CD4-positive, alpha-beta T cell treated with Interleukin-1 beta for 1 hour (primary cell): ENCODE data around the gene B4GALT2.
A peak's percentile ranks its signal among the peaks of the same experiment; 100 is the strongest.

Experiments
- DNase-seq, 2 donors: peaks; one replicate each; pipeline ENCODE4 v3.0.0-alpha.2; 2020 to 2022

Gene B4GALT2, protein sequence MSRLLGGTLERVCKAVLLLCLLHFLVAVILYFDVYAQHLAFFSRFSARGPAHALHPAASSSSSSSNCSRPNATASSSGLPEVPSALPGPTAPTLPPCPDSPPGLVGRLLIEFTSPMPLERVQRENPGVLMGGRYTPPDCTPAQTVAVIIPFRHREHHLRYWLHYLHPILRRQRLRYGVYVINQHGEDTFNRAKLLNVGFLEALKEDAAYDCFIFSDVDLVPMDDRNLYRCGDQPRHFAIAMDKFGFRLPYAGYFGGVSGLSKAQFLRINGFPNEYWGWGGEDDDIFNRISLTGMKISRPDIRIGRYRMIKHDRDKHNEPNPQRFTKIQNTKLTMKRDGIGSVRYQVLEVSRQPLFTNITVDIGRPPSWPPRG

DNA sequence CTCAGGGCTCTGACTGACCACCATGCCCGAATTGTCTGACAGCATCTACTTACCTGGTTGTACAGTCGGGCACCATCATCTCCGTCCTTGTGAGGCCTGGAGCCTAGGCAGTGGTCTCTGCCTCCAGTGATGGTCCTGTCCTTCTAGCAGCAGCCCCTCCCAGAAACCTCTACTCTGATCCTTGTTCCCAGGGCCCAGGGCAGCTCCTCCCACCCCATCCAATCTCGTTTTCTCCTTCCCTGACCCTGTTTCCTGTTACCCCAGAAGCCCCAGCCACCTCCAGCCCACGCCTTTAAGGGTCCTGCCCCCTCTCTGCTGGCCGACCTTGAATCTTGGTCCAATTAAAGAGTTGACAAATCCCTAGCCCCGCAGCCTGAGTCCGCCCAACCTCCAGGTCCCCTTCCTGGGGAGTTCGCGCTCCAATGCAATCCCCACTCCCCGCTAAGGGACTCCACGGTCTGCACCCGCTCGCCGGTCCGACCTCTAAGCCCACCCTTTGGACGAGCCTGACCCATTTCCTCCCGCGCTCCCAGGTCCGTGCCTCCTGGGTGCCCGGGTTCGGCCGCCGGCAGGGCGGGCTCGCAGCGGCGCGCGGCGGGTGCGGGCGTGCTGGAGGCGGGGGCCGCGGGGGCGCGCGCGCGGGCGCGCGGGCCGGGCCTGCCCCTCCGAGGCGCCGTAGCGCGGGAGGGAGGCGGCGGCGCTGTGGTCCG is at the start of gene B4GALT2:
Gene B4GALT2, plus strand, starts transcription at position 660 of the 710 bp plus-strand sequence. CDS start 1,951 bp downstream, outside the sequence.
- DNase-seq, result peak; percentile 35 to 44

DNA sequence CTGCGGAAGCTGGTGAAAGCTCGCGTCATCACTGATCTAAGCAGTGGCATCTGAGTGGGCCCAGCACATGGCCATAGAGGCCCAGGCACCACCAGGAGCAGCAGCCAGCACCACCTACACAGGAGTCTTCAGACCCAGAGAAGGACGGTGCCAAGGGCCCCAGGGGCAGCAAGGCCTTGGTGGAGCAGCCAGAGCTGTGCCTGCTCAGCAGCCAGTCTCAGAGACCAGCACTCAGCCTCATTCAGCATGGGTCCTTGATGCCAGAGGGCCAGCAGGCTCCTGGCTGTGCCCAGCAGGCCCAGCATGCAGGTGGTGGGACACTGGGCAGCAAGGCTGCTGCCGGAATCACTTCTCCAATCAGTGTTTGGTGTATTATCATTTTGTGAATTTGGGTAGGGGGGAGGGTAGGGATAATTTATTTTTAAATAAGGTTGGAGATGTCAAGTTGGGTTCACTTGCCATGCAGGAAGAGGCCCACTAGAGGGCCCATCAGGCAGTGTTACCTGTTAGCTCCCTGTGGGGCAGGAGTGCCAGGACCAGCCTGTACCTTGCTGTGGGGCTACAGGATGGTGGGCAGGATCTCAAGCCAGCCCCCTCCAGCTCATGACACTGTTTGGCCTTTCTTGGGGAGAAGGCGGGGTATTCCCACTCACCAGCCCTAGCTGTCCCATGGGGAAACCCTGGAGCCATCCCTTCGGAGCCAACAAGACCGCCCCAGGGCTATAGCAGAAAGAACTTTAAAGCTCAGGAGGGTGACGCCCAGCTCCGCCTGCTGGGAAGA is 48.7 kb upstream of the B4GALT2 start:
- DNase-seq, result no peak

DNA sequence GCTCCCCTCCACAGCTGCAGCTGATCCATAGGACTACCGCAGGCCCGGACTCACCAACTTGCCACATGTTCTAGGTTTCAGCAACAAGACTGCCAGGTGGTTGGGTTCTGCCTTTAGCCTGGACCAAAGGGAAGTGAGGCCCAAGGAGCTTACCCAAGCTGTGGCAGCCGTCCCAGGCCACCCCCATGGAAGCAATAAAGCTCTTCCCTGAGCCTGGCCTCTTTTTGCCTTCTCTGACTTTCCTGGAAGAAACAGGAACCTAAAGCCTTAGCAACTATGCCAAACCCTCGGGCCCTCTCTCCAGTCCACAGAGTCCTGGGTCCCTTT is 48.1 kb upstream of the B4GALT2 start:
- DNase-seq, result no peak

DNA sequence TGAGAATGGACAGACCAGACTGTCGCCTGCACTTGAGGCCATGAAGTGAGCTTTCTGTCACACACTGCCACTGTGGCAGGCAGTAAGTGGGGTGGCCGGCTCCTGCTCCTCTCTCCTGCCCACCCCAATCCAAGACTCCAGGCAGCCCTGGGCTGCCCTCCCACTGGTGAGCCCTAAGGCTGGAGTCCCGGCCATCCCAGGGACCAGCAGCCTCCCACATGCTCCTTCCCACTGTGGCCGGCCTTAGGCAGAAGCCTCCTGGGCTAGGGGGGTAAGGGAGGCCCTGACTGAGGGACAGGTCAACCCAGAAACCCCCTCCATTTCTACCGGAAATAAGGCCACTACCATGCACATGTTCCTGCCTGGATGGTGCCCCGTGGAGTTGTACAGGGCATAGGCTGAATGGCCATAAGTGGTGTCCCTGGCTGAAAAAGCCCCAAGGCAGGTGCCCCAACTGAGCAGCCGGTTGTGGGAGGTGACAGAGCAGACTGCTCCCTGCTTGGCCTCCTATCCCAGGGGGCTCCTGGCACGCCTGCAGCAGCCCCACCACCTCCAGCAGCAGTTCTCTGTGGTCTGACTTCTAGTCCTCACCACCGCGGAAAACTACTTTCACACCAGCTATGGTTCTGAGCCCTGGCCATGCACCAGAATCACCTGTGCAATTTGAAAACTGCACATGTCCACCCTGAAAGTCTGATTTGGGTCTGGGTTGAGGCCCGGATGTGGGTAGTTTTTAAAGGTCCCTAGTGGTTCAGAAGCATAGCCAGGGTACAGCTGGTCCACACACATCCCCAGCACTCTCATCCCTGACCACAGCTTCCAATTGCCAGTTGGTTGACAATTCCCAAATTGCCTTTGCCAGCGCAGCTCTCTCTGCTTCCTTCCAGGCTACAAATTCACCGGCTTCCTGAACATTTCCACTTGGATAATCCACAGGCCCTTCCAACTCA is 47.0 kb upstream of the B4GALT2 start:
- DNase-seq, result no peak

DNA sequence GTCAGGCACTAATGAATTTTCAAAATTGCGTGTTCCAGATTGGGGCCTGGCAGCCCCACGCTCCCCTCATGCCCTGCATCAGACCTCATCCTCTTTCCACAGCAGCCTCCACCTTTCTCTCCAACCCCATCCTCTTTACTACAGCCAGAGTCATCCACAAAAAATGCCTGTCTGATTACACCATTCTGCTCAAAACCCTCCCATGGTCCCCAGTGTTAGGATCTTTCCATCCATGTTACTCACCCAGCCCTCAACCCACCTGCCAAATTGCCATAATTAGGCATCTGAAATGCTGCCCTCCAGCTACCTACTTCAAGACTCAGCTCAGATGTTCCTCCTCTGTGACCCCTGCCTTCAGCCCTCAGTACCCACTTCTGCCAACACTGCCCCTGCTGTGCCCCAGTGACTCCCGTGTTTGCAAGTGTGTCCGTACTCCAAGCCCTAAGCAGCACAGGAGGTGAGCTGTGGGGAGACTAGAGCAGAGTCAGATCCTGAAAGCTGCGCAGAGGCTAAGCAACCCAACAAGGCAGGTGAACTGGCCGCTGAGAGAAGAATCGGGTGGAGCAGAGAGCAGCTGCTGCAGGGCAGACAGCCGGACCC is 46.1 kb upstream of the B4GALT2 start:
- DNase-seq, result no peak

DNA sequence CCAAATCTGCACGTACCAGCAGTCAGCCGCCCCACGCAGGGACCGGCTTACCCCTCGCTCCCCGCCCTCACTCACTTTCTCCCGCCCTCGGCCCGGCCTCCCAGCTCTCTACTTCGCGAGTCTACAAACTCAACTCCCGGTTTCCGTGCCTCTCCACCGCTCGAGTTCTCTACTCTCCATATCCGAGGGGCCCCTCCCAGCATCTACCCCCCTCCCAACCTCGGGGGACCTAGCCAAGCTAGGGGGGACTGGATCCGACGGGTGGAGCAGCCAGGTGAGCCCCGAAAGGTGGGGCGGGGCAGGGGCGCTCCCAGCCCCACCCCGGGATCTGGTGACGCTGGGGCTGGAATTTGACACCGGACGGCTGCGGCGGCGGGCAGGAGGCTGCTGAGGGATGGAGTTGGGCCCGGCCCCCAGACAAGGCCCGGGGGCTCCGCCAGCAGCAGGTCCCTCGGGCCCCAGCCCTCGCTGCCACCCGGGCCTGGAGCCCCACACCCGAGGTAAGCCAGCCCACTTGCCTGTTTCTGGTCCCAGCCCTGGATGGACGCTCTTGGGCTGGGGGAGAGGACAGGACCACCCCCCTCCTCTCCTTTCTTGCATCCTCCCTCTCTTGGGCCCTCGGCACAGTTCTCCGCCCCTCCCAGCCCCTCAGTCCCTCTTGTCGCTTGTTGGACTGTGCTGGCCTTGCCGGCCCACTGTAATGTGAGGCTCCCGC is 45.5 kb upstream of the B4GALT2 start, which contains the start of gene ARTN:
Gene ARTN, plus strand, starts transcription at position 416 of the 715 bp plus-strand sequence. CDS start 1,856 bp downstream, outside the sequence.
- no peak for DNase-seq

DNA sequence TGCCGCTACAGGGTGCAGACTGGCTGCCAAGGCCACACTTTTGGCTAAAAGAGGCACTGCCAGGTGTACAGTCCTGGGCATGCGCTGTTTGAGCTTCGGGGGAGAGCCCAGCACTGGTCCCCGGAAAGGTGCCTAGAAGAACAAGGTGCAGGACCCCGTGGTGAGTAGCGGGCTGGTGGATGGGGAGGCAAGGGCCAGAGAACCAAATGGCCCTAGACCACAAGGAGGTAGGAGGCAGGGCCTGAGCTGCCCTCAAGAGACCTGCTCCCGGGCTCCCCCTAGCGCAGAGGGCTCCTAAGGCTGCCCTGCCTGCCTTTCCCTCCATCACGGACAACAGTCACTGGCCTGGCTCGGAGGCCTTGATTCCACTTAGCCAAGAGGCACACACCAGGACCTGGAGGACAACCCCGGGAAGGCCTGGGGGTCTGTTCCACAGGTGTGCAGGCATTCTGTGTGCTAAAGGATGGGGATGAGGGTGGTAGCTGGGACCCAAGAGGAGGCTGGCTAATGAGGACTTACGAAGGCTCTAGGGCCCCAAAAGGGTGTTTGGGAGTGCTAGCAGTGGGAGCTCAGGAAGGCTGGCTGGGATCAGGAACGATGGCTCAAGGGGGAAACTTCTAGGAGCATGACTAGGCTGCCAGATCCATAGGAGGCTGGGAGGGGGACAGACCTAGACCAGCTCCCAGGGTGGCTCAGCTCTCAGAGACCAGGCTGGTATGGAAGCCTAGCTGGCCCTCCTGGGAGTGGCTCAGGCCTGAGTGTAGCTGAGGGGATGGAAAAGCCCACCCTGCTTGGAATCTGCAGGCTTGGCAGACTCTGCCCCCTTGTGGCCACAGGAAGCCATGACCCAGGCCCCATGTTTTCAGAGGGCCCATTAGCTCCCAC is 44.7 kb upstream of the B4GALT2 start:
- DNase-seq, result peak; percentile 47 to 60

DNA sequence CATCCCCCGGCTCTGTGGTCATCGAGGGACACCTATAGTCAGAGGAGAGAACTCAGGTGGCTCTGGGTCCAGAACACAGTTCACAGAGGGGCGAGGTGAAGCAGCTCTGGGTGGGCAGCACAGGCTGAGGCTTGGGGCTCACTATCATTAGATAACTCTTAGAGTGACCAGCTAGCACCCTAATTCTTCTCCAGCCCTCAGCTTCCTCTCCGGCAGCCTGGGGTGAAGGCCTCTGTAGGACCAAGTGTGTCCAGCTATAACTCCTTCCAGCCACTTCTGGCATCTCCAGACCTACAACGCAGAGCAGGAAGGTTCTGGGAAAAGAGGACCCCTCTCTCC is 44.1 kb upstream of the B4GALT2 start:
- no peak for DNase-seq

DNA sequence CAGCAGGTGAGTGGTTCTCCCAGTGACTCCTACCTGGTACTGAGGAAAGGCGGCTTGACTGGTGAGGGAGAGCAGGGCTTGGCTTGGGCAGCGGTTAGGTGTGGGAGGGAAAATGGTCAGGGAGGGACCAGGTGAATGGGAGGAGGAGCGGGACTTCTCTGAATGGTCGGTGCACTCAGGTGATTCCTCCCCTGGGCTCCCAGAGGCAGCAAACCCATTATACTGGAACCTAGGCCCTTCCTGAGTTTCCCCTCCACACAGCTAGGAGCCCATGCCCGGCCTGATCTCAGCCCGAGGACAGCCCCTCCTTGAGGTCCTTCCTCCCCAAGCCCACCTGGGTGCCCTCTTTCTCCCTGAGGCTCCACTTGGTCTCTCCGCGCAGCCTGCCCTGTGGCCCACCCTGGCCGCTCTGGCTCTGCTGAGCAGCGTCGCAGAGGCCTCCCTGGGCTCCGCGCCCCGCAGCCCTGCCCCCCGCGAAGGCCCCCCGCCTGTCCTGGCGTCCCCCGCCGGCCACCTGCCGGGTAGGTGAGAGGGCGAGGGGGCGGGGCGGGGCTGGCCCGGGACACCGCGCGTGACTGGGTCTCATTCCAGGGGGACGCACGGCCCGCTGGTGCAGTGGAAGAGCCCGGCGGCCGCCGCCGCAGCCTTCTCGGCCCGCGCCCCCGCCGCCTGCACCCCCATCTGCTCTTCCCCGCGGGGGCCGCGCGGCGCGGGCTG is 43.1 kb upstream of the B4GALT2 start:
- no peak for DNase-seq

DNA sequence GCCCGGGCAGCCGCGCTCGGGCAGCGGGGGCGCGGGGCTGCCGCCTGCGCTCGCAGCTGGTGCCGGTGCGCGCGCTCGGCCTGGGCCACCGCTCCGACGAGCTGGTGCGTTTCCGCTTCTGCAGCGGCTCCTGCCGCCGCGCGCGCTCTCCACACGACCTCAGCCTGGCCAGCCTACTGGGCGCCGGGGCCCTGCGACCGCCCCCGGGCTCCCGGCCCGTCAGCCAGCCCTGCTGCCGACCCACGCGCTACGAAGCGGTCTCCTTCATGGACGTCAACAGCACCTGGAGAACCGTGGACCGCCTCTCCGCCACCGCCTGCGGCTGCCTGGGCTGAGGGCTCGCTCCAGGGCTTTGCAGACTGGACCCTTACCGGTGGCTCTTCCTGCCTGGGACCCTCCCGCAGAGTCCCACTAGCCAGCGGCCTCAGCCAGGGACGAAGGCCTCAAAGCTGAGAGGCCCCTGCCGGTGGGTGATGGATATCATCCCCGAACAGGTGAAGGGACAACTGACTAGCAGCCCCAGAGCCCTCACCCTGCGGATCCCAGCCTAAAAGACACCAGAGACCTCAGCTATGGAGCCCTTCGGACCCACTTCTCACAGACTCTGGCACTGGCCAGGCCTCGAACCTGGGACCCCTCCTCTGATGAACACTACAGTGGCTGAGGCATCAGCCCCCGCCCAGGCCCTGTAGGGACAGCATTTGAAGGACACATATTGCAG is 42.4 kb upstream of the B4GALT2 start:
- DNase-seq, result peak in 1 of 2 donors; percentile 23

DNA sequence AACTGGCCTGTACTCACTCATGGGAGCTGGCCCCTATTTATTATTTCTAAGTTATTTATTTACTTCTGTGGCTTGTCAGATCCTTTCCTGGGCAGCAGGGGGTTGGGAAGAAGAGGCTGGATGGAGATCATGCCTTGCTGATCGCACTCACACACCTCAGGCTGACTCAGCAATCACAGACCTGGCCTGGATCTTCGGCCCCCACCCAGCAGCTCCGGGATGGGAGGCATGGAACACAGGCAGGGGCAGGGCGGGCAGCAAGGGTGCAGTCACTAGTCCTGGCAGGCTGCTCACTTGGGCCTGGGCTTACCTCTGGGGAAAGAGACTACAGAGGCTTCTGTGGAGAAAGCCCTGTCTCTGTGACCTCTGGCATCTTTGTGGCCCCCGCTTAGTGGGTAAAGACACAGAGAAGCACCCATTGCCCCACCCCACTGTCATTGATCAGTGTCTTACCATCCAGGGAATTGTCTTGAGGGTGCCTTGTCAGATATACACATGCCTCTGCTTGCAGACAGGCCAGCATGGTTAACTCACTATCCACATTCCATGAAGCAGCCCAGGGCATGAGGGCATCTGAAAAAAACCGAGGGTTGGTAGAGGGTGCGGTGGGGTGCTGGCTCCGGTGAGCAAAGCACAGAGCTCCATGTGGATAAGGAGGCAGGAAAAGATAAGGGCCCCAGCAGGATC is 41.7 kb upstream of the B4GALT2 start:
- no peak for DNase-seq

DNA sequence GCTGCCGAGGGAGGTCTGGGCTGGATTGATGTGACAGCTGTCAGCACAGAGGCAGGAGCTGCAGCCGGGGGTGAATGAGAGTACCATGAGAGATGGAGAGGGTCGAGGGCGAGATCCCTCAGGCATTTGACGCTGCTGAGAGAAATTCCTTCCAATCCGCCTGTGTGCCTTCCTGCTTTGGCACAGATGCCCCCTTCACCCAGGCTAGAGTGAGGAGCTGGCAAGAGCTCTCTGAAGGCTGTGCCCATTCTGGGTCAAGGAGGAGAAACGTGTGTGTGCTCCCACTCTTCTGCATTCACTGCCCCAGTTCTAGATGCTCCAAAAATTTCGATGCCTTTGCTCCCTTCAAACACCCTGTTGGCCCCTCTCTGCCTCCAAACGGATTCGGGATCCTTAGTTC is 40.6 kb upstream of the B4GALT2 start:
- no peak for DNase-seq

DNA sequence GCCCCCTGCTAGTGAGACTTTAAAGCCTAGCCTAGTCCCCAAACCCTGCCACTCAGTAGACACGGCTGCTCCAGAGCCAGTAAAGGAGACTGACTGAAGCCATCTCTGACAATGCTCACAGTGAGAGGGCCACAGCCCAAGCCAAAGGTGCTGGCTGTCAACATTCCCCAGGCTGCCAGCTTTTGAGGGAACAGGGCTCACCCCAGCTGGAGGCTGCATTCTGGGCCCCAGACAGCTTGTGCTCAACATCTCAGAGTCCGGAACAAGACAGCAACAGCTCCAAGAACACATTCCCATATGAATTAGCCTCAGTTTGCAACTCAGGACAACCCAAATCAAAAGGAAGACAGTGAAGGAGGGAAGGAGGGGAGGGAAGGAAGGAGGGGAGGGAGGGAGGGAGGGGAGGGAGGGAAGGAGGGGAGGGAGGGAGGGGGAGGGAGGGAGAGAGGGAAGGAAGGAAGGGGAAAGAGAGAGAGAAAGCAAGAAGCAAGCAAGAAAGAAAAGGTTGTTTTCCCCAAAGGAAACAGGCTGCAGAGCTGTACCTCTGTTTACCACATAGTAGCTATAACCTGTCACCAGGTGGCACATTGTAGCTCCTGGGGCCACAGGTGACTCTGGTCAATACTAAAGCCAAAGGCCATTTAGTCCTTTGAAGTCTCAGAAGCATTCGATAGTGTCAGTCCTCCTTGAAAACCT is 40.0 kb upstream of the B4GALT2 start:
- no peak for DNase-seq

DNA sequence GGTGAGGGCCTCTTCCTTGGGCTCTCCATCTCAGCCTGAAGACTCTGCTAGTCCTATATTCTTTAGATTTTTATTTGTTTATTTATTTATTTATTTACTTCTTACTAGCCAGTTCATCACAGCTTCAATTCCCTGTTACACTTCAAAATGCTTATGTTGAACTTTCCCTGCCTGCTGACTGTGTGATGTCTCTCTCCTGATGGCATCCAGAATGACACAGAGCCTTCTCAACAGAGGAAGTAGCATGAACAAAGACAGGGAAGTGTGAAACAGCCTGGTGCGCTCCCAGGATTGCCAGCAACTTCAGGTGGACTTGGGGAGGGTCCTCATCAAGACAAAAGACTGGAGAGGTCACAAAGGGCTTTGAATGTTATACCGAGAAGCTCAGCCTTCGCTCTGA is 36.6 kb upstream of the B4GALT2 start:
- no peak for DNase-seq

DNA sequence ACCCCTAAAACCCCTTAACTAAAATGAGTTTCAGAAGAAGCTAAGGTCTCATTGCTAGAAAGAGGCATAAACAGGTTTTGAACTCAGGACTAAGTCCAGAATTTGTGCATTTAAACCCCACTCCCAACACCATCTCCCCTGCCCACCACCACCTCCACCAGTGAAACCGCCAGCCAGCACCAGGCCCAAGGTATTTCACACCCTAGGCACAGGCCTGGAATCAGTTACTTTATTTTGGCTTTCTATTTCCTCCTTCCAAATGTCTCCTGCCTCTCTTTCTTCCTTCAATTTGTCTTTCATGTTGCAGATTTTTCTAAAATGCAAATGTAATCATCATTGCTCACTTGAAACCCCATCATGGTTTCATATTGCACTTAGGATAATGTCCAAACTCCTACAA is 34.1 kb upstream of the B4GALT2 start:
- DNase-seq, result no peak

DNA sequence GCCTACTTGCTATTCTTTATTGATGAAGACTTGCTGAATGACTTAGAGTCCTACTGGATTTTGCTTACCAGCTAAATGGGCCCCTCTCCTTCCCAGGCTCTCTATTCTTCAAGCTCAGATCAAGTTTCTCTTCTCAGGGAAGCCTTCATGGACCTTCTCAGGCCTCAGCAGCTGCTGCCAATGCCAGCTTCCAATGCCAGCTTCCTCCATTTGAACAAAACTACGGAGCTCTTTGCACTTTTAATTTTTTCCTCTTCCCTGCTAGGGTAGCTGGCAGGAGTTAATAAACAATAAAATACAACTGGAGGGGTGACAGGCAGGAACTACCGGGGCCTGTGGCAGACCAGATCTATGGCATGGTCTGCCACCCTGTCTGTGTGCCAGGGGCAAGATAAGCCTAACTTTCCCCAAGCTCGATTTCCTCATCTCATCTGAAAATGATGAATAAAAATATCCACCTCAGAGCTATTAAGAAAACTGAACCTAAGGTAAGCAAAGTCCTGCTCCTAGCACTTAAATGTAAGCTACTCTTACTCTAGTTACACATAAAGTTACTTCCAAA is 33.3 kb upstream of the B4GALT2 start:
- DNase-seq, result no peak
